ENCODE results near the gene CYFIP2. TPM values are rescaled to one million over a fixed set of nuclear protein-coding genes. Genes with fewer than 3 reads are reported as not detected.
"Not testable (repeated sequence)": the region's sequence is repeated elsewhere in the genome, so short reads cannot be mapped to it uniquely, and the experiment has no call there.

Gene CYFIP2
- total RNA-seq, 4 donors from 2014 or later = 46.5 to 155 (median 57.2) TPM

- DNase-seq = no peak
- no peak overlapping the region for H3K27ac ChIP-seq
- H3K36me3 ChIP-seq = no peaks in the 10 kb centered on the region
- H3K27me3 ChIP-seq = no peaks in the 10 kb centered on the region
- H3K9me3 ChIP-seq = no peaks in the 10 kb centered on the region
- no peak for TF ChIP-seq POLR2A (IDR thresholded peaks at IDR 0.05)
- H3K4me1 ChIP-seq = no peaks in the 10 kb centered on the region
- H3K4me3 ChIP-seq = no peak overlapping the region
Observed at GRCh38 chr5:157236423-157236822, 29.5 kb upstream of the CYFIP2 start.

- Histone ChIP-seq H3K27ac (no peak overlapping the region), H3K4me1 (no peaks in the 10 kb centered on the region), H3K4me3 (no peak overlapping the region), H3K27me3 (no peaks in the 10 kb centered on the region), H3K36me3 (no peaks in the 10 kb centered on the region), H3K9me3 (no peaks in the 10 kb centered on the region)
- DNase-seq = no peak
- TF ChIP-seq CTCF (IDR thresholded peaks at IDR 0.05) (no peak), POLR2A (IDR thresholded peaks at IDR 0.05) (no peak)
Observed at GRCh38 chr5:157241483-157241882, 24.4 kb upstream of the CYFIP2 start.

- H3K4me1 ChIP-seq, H3K36me3 ChIP-seq, DNase-seq, H3K27ac ChIP-seq, H3K4me3 ChIP-seq, H3K27me3 ChIP-seq, H3K9me3 ChIP-seq: not testable (repeated sequence)
Observed at GRCh38 chr5:157244704-157245103, 21.2 kb upstream of the CYFIP2 start.

- DNase-seq = no peak
- peaks cover 0 to 10% (median 0%) of the 10 kb centered on the region in 4 donors for H3K4me1 ChIP-seq
- TF ChIP-seq CTCF (IDR thresholded peaks at IDR 0.05) = no peak
- no peaks in the 10 kb centered on the region for H3K27me3 ChIP-seq
- no peak overlapping the region for H3K27ac ChIP-seq
- no peak overlapping the region for H3K4me3 ChIP-seq
- no peaks in the 10 kb centered on the region for H3K36me3 ChIP-seq
- no peaks in the 10 kb centered on the region for H3K9me3 ChIP-seq
Observed at GRCh38 chr5:157245476-157245875, 20.4 kb upstream of the CYFIP2 start.

- Histone ChIP-seq H3K9me3 (no peaks in the 10 kb centered on the region), H3K36me3 (no peaks in the 10 kb centered on the region), H3K4me3 (no peak overlapping the region), H3K4me1 (peaks cover 0 to 10% (median 0%) of the 10 kb centered on the region in 4 donors), H3K27me3 (no peaks in the 10 kb centered on the region), H3K27ac (no peak overlapping the region)
- no peak for TF ChIP-seq POLR2A (IDR thresholded peaks at IDR 0.05)
- TF ChIP-seq CTCF (IDR thresholded peaks at IDR 0.05) = no peak
- DNase-seq = no peak
Observed at GRCh38 chr5:157245886-157246285, 20.0 kb upstream of the CYFIP2 start.

GRCh38 chr5:157247267-157247666, 18.7 kb upstream of the CYFIP2 start:
- DNase-seq = no peak
- H3K36me3 ChIP-seq = no peaks in the 10 kb centered on the region
- H3K9me3 ChIP-seq = no peaks in the 10 kb centered on the region
- no peak overlapping the region for H3K4me3 ChIP-seq
- peaks cover 0 to 10% (median 0%) of the 10 kb centered on the region in 4 donors for H3K4me1 ChIP-seq
- TF ChIP-seq POLR2A (IDR thresholded peaks at IDR 0.05) = no peak
- no peak for TF ChIP-seq CTCF (IDR thresholded peaks at IDR 0.05)
- no peak overlapping the region for H3K27ac ChIP-seq
- H3K27me3 ChIP-seq = no peaks in the 10 kb centered on the region

GRCh38 chr5:157248821-157249470, 17.0 kb upstream of the CYFIP2 start:
- Histone ChIP-seq H3K36me3 (no peaks in the 10 kb centered on the region), H3K9me3 (no peaks in the 10 kb centered on the region), H3K27me3 (no peaks in the 10 kb centered on the region), H3K4me1 (peaks cover 0 to 10% (median 2%) of the 10 kb centered on the region in 4 donors), H3K4me3 (no peak overlapping the region), H3K27ac (peak overlapping the region in 1 of 4 donors; percentile 29)
- DNase-seq = no peak
- TF ChIP-seq CTCF (IDR thresholded peaks at IDR 0.05) = no peak
- TF ChIP-seq POLR2A (IDR thresholded peaks at IDR 0.05) = no peak

Measured in Peyer's patch (tissue), 4 donors.